ENCODE results near the gene USP10.

- TF ChIP-seq CTCF (conservative IDR thresholded peaks at IDR 0.05; ENCODE audit: low read length) (no peak), EZH2phosphoT487 (IDR thresholded peaks at IDR 0.05; ENCODE audit: borderline replicate concordance, low read depth, low read length) (no peak)
Observed at GRCh38 chr16:84751241-84751640, 51.4 kb downstream of the USP10 start.

All from OCI-LY7 (cell line).